Measurements from ENCODE around the gene SF3A2. TPM values are rescaled to one million over a fixed set of nuclear protein-coding genes. Genes with fewer than 3 reads are reported as not detected.

SF3A2 gene
- total RNA-seq, 1 donor from 2014 or later: 65.0 TPM

Small RNA genes lying within 50 kb of the gene (microRNA-seq; reads per million reads assigned to microRNA genes)
- gene MIR1227: 1.4 reads per million
- gene MIR4321: not detected

Other genes with a start within 250 kb of the SF3A2 start
- gene BTBD2, start 221.1 kb upstream of the SF3A2 start, total RNA-seq: 65.7 TPM
- 140 TPM for gene MKNK2, start 185.6 kb upstream of the SF3A2 start, total RNA-seq
- 54.0 TPM for gene MOB3A, start 140.5 kb upstream of the SF3A2 start, total RNA-seq
- 37.8 TPM for gene IZUMO4, start 139.9 kb upstream of the SF3A2 start, total RNA-seq
- gene AP3D1, start 85.3 kb upstream of the SF3A2 start, total RNA-seq: 81.4 TPM
- gene DOT1L, start 72.9 kb upstream of the SF3A2 start, total RNA-seq: 26.3 TPM
- 34.2 TPM for gene PLEKHJ1, start 495 bp upstream of the SF3A2 start, total RNA-seq
- 1.3 TPM for gene AMH, start 12.5 kb downstream of the SF3A2 start, total RNA-seq
- not detected for gene JSRP1, start 19.6 kb downstream of the SF3A2 start, total RNA-seq
- gene PEAK3, start 45.4 kb downstream of the SF3A2 start, total RNA-seq: 0.71 TPM
- not detected for gene LINGO3, start 71.3 kb downstream of the SF3A2 start, total RNA-seq
- gene LSM7, start 91.8 kb downstream of the SF3A2 start, total RNA-seq: 46.9 TPM
- gene SPPL2B, start 91.9 kb downstream of the SF3A2 start, total RNA-seq: 48.0 TPM
- not detected for gene TMPRSS9, start 123.4 kb downstream of the SF3A2 start, total RNA-seq
- 37.3 TPM for gene TIMM13, start 190.8 kb downstream of the SF3A2 start, total RNA-seq
- gene LMNB2, start 220.1 kb downstream of the SF3A2 start, total RNA-seq: 16.3 TPM
- 136 TPM for gene GADD45B, start 239.3 kb downstream of the SF3A2 start, total RNA-seq

Measured in sciatic nerve (tissue), 1 donor.